ENCODE measurements around the gene P2RX3.

P2RX3 gene

GRCh38 chr11:57364851-57365660 is 26.9 kb downstream of the P2RX3 start:
- in situ Hi-C loops (cut with HindIII; ENCODE audit: low sequenced_read_pairs): no loop called here

GRCh38 chr11:57368106-57368844 is 30.1 kb downstream of the P2RX3 start:
- in situ Hi-C loops (cut with HindIII; ENCODE audit: low sequenced_read_pairs): no loop called here

- in situ Hi-C loops (cut with HindIII; ENCODE audit: low sequenced_read_pairs): no loop called here
These were observed 30.7 kb downstream of the P2RX3 start for GRCh38 chr11:57368845-57369232.

GRCh38 chr11:57370251-57370650 is 32.1 kb downstream of the P2RX3 start:
- in situ Hi-C loops (cut with HindIII; ENCODE audit: low sequenced_read_pairs): no loop called here

- in situ Hi-C loops (cut with HindIII; ENCODE audit: low sequenced_read_pairs): no loop called here
These were observed 32.8 kb downstream of the P2RX3 start for GRCh38 chr11:57370941-57371340.

- in situ Hi-C loops (cut with HindIII; ENCODE audit: low sequenced_read_pairs): no loop called here
These were observed 35.0 kb downstream of the P2RX3 start for GRCh38 chr11:57373146-57373545.

- in situ Hi-C loops (cut with HindIII; ENCODE audit: low sequenced_read_pairs): no loop called here
These were observed 36.8 kb downstream of the P2RX3 start for GRCh38 chr11:57374966-57375365.

GRCh38 chr11:57375490-57375889 is 37.3 kb downstream of the P2RX3 start:
- in situ Hi-C loops (cut with HindIII; ENCODE audit: low sequenced_read_pairs): no loop called here

GRCh38 chr11:57376095-57377090 is 38.2 kb downstream of the P2RX3 start:
- in situ Hi-C loops (cut with HindIII; ENCODE audit: low sequenced_read_pairs): no loop called here

GRCh38 chr11:57377107-57377506 is 39.0 kb downstream of the P2RX3 start:
- in situ Hi-C loops (cut with HindIII; ENCODE audit: low sequenced_read_pairs): no loop called here

- in situ Hi-C loops (cut with HindIII; ENCODE audit: low sequenced_read_pairs): no loop called here
These were observed 40.0 kb downstream of the P2RX3 start for GRCh38 chr11:57378186-57378585.

- in situ Hi-C loops (cut with HindIII; ENCODE audit: low sequenced_read_pairs): no loop called here
These were observed 41.6 kb downstream of the P2RX3 start for GRCh38 chr11:57379732-57380131.

GRCh38 chr11:57380975-57381374 is 42.8 kb downstream of the P2RX3 start, which contains the start of gene PRG3:
PRG3 (minus strand) TSS chr11:57381150; CDS start chr11:57380708, 442 bp downstream.
- in situ Hi-C loops (cut with HindIII; ENCODE audit: low sequenced_read_pairs): no loop called here

- in situ Hi-C loops (cut with HindIII; ENCODE audit: low sequenced_read_pairs): no loop called here
These were observed 48.2 kb downstream of the P2RX3 start for GRCh38 chr11:57386178-57386940.

- in situ Hi-C loops (cut with HindIII; ENCODE audit: low sequenced_read_pairs): no loop called here
These were observed 49.3 kb downstream of the P2RX3 start for GRCh38 chr11:57387289-57388030.

- in situ Hi-C loops (cut with HindIII; ENCODE audit: low sequenced_read_pairs): no loop called here
These were observed 52.4 kb downstream of the P2RX3 start, which contains the start of gene PRG2 for GRCh38 chr11:57390535-57390934. PRG2 (minus strand) TSS chr11:57390650; CDS start chr11:57389944, 706 bp downstream.

- in situ Hi-C loops (cut with HindIII; ENCODE audit: low sequenced_read_pairs): no loop called here
These were observed 53.0 kb downstream of the P2RX3 start for GRCh38 chr11:57391111-57391510.

- in situ Hi-C loops (cut with HindIII; ENCODE audit: low sequenced_read_pairs): no loop called here
These were observed 53.4 kb downstream of the P2RX3 start for GRCh38 chr11:57391539-57391938.

GRCh38 chr11:57392066-57392762 is 54.1 kb downstream of the P2RX3 start:
- in situ Hi-C loops (cut with HindIII; ENCODE audit: low sequenced_read_pairs): no loop called here

All from DLD1 (cell line).